ENCODE data around the gene PCSK6.

GRCh38 chr15:101371519-101371918 lies 118.0 kb downstream of the PCSK6 start:
- TF ChIP-seq SP1 (IDR thresholded peaks at IDR 0.05) (no peak), PKNOX1 (IDR thresholded peaks at IDR 0.05) (no peak), BHLHE40 (IDR thresholded peaks at IDR 0.05; ENCODE audit: borderline replicate concordance) (no peak), HDGF (IDR thresholded peaks at IDR 0.05; ENCODE audit: borderline replicate concordance) (no peak), LEF1 (IDR thresholded peaks at IDR 0.05; ENCODE audit: borderline replicate concordance) (no peak)
